22Rv1 (cell line): ENCODE data around the gene NEURL1.

Experiments used
- ZFX ChIP-seq: fragments of 450-650 bp; IDR thresholded peaks from 2 replicates; pipeline ENCODE4 v1.6.1; 2017; ENCODE audit warnings: antibody characterized with exemption, borderline replicate concordance
- TF ChIP-seq, protein P1 (sequence below): fragments of 450-650 bp; IDR thresholded peaks from 2 replicates; pipeline ENCODE4 v1.5.1; 2017; ENCODE audit warnings: mild to moderate bottlenecking

DNA sequence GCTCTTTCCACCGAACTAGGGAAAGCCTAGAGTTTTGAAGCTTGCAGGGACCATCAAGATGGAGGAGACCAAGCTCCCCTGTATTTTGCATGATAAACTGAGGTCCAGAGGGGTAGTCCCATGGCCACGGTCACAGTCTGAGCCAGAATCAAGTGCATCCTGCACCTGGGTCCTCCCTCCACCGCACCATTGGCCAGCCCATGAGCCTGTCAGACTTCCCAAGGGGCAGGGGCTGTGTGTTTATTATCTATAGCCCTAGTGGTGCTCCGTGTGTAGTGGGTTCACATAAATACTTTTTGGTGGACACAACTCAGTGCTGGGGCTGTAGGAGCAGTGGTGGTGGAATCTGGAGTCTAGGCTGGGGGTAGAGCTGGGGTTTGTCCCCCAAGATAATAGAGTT lies 18.1 kb upstream of the NEURL1 start:
- TF ChIP-seq, protein P1, sequence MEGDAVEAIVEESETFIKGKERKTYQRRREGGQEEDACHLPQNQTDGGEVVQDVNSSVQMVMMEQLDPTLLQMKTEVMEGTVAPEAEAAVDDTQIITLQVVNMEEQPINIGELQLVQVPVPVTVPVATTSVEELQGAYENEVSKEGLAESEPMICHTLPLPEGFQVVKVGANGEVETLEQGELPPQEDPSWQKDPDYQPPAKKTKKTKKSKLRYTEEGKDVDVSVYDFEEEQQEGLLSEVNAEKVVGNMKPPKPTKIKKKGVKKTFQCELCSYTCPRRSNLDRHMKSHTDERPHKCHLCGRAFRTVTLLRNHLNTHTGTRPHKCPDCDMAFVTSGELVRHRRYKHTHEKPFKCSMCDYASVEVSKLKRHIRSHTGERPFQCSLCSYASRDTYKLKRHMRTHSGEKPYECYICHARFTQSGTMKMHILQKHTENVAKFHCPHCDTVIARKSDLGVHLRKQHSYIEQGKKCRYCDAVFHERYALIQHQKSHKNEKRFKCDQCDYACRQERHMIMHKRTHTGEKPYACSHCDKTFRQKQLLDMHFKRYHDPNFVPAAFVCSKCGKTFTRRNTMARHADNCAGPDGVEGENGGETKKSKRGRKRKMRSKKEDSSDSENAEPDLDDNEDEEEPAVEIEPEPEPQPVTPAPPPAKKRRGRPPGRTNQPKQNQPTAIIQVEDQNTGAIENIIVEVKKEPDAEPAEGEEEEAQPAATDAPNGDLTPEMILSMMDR, result no peak
- no peak for TF ChIP-seq ZFX
